GM18498 (cell line): Measurements from ENCODE around the gene ZNF320.
A peak's percentile ranks its signal among the peaks of the same experiment; 100 is the strongest.
"Not testable (repeated sequence)": the region's sequence is repeated elsewhere in the genome, so short reads cannot be mapped to it uniquely, and the experiment has no call there.

ENCODE experiments used
- ATAC-seq: cut with Tn5 transposase; IDR thresholded peaks from one replicate; pipeline ENCODE4 v1.9.1; 2021; ENCODE audit warnings: mild to moderate bottlenecking, moderate library complexity; ENCODE audit not compliant: unreplicated experiment

The ZNF320 gene

GRCh38 chr19:52897138-52897935, at the start of gene ZNF320:
TSS of gene ZNF320 (minus strand) at chr19:52897635. CDS start at chr19:52890255, 7,380 bp downstream.
- ATAC-seq, result peak; percentile 96

- no peak for ATAC-seq
Measured at GRCh38 chr19:52946322-52947310, 49.2 kb upstream of the ZNF320 start.

GRCh38 chr19:52945652-52946321, 48.4 kb upstream of the ZNF320 start:
- no peak for ATAC-seq

GRCh38 chr19:52944703-52945493, 47.5 kb upstream of the ZNF320 start:
- not testable (repeated sequence) for ATAC-seq

GRCh38 chr19:52943884-52944643, 46.6 kb upstream of the ZNF320 start:
- no peak for ATAC-seq

- no peak for ATAC-seq
Measured at GRCh38 chr19:52943134-52943883, 45.9 kb upstream of the ZNF320 start.

GRCh38 chr19:52942386-52943133, 45.1 kb upstream of the ZNF320 start:
- peak; percentile 97 for ATAC-seq

GRCh38 chr19:52941941-52942385, 44.5 kb upstream of the ZNF320 start:
- peak; percentile 24 for ATAC-seq

GRCh38 chr19:52941523-52941922, 44.1 kb upstream of the ZNF320 start:
- ATAC-seq, result not testable (repeated sequence)

- ATAC-seq, result not testable (repeated sequence)
Measured at GRCh38 chr19:52940905-52941304, 43.5 kb upstream of the ZNF320 start.

GRCh38 chr19:52938761-52939160, 41.3 kb upstream of the ZNF320 start:
- ATAC-seq, result no peak

GRCh38 chr19:52936954-52937325, 39.5 kb upstream of the ZNF320 start:
- ATAC-seq, result no peak

GRCh38 chr19:52936151-52936953, 38.9 kb upstream of the ZNF320 start:
- no peak for ATAC-seq

GRCh38 chr19:52935434-52935833, 38.0 kb upstream of the ZNF320 start:
- no peak for ATAC-seq

GRCh38 chr19:52924641-52925040, 27.2 kb upstream of the ZNF320 start:
- not testable (repeated sequence) for ATAC-seq

- no peak for ATAC-seq
Measured at GRCh38 chr19:52923778-52924593, 26.6 kb upstream of the ZNF320 start.
